RPMI8226 (cell line): ENCODE results near the gene BAD.
A peak's percentile ranks its signal among the peaks of the same experiment; 100 is the strongest.
"Not testable (repeated sequence)": the region's sequence is repeated elsewhere in the genome, so short reads cannot be mapped to it uniquely, and the experiment has no call there.

Experiments
- DNase-seq: peaks from one replicate; pipeline ENCODE4 v3.0.0-alpha.2; 2015

BAD gene

GRCh38 chr11:64255135-64256128 is 29.0 kb downstream of the BAD start:
- DNase-seq = no peak

GRCh38 chr11:64254326-64254725 is 30.1 kb downstream of the BAD start:
- DNase-seq = no peak

- peak; percentile 2 for DNase-seq
These were observed 31.0 kb downstream of the BAD start for GRCh38 chr11:64253481-64253880.

GRCh38 chr11:64253043-64253442 is 31.4 kb downstream of the BAD start:
- peak; percentile 2 for DNase-seq

GRCh38 chr11:64252003-64252872 is 32.2 kb downstream of the BAD start:
- peak; percentile 47 for DNase-seq

- DNase-seq = no peak
These were observed 32.8 kb downstream of the BAD start for GRCh38 chr11:64251753-64252002.

- peak; percentile 81 for DNase-seq
These were observed 33.3 kb downstream of the BAD start, which contains the start of gene PLCB3 for GRCh38 chr11:64251016-64251752. TSS of gene PLCB3 (plus strand) at chr11:64251530. CDS start at chr11:64251650, 120 bp downstream.

- DNase-seq = peak; percentile 59
These were observed 34.0 kb downstream of the BAD start for GRCh38 chr11:64250415-64251015.

- peak; percentile 6 for DNase-seq
These were observed 34.7 kb downstream of the BAD start for GRCh38 chr11:64249563-64250414.

- DNase-seq = no peak
These were observed 35.4 kb downstream of the BAD start for GRCh38 chr11:64249038-64249437.

GRCh38 chr11:64248578-64248977 is 35.9 kb downstream of the BAD start:
- DNase-seq = no peak

- peak; percentile 2 for DNase-seq
These were observed 36.5 kb downstream of the BAD start for GRCh38 chr11:64247729-64248531.

- peak; percentile 96 for DNase-seq
These were observed 37.4 kb downstream of the BAD start, which contains the start of gene PPP1R14B for GRCh38 chr11:64246871-64247728. TSS of gene PPP1R14B (minus strand) at chr11:64246943. CDS start at chr11:64246673, 270 bp downstream.

GRCh38 chr11:64246621-64246870 is 37.9 kb downstream of the BAD start:
- not testable (repeated sequence) for DNase-seq

- peak; percentile 86 for DNase-seq
These were observed 38.5 kb downstream of the BAD start for GRCh38 chr11:64245797-64246620.

- peak; percentile 83 for DNase-seq
These were observed 39.1 kb downstream of the BAD start for GRCh38 chr11:64245401-64245796.

- peak; percentile 14 for DNase-seq
These were observed 39.5 kb downstream of the BAD start for GRCh38 chr11:64244966-64245365.

GRCh38 chr11:64244107-64244506 is 40.4 kb downstream of the BAD start:
- peak; percentile 11 for DNase-seq
